GM15510 (cell line): ENCODE results near the gene DAPK1.

Experiments used
- POLR2A ChIP-seq: IDR thresholded peaks from 3 replicates; pipeline ENCODE4 v1.6.1; 2011; ENCODE audit warnings: borderline replicate concordance; ENCODE audit not compliant: insufficient read length; ENCODE audit errors: extremely low read depth

The DAPK1 gene

DNA sequence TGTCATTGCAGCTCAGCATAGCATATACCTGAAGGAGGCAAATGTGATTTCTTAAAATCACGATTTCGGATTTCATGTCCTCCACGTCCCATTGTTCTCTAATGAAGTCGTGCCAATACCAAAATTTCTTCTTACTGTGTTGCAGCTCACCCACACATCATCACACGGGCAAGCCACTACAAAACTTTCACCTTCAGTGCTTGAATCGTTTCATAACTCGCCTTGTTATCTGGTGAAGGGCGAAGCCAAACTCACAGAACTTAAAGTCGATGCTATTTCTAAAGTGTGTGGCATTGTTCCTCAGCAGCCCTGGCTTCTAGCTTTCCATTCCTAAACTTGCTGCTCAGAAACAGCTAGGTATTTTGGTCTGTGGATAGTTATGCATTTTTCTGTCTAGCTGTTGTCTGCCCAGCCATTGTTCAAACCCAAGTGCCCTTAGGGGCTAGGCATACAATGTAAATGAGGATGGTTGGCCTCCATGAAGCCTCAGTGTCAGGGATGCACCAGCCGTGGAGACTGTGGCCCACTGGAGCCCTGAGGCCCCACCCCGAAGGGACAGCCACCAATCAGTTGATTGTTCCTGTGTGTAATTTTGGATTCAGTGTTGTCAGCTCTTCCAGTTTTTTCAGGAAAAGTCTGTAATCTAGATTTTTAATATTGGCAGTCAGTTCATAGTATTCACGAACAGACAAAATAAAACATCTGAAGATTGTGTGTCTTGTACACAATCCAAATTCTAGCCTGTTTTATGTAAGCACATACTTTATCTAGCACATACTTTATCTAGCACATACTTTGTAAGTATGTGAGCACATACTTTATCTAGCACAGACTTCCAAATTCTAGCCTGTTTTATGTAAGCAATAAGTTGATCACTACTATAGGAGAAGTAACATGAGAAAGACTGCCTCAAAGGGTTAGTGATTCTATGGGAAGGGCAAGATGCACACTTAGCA lies 112.8 kb downstream of the DAPK1 start:
- no peak for TF ChIP-seq POLR2A

DNA sequence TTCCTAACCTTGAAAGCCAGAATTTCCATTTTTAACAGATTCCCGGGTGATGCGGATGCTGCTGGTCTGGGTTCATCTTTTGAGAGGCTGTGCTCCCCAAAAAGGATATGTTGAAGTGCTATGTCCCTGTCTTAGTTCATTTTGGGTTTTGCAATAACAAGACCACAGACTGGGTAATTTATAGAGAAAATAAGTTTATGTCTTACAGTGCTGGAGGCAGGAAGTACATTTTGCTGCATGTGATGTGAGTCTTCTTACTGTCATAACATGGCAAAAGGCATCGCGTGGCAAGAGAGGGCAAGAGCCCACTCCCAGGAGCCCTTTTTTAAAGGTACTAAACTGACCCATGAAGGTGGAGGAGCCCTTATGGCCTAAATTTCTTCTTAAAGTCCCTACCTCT lies 114.1 kb downstream of the DAPK1 start:
- no peak for TF ChIP-seq POLR2A

DNA sequence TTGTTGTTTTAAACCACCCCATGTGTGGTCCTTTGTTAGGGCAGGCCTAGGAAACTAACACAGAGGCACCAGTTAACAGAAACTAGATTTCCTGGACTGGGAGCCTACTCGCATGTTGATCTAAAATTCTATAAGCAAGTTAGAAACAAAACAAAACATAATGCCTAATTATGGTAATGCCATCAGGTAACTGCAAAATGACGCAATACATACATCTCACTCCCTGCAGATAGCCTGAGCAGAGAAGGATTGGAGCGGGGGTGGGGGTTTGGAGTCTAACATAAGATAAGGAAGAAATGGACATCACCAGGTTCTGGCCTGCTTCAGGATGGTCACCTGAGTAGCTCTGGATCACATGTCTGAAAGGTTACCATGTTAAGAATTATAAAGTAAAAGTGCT lies 114.9 kb downstream of the DAPK1 start:
- no peak for TF ChIP-seq POLR2A

DNA sequence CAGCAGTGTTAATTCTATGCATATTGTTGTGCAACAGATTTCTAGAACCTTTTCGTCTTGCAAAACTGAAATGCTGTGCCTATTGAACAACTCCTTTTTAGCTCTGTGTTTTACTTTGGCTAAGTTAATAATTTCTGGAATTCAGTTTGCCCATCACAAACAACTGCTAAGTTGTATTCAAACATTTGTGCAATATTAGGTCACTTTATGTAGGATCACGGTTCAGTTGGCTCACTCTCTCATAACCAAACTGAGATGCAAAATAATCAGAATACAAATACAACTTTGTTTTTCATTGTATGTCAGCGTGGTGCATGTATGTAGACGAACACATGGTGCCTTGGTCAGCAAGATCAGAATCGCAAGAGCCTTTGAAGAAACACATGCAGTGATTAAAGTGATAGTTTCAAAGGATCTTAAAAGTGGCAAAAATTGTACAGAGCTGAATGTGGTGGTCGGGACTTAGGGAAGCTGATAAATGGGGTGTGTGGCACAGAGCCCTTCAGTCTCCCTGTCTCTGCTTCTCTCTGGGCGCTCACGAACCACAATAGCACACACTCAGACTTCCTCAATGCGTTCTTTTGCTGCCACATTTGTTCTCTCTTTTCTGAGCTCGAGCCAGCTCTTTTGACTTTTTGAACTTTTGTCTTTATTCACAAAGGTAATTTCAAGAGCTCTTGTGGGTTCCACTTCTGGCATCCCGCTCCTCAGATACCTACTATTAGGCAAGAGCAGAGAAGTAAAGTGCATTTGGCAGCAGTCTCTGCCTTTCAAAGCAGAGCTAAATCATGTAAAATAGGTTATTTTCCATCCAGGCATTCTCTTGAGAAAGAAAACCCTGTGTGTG lies 115.8 kb downstream of the DAPK1 start:
- TF ChIP-seq POLR2A: no peak

DNA sequence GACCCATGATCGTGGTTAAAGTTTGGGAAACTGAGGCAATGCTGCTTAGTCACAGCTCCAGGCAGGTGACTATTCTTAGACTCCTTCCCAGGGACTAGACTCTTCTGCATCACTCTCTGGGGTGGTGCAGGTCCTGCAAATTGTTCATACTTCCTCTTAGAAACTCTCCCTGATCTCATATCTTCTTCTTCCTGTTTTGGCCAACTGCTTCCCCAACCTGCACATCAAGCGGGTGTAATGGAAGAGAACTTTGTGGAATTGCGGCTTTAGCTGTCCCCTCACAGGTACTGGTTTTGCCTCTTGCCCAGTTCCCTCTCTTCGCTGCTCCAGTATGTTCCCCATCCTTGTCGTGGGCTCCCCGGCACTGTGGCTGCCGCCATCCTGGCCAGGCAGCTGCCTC lies 116.7 kb downstream of the DAPK1 start:
- TF ChIP-seq POLR2A: no peak

DNA sequence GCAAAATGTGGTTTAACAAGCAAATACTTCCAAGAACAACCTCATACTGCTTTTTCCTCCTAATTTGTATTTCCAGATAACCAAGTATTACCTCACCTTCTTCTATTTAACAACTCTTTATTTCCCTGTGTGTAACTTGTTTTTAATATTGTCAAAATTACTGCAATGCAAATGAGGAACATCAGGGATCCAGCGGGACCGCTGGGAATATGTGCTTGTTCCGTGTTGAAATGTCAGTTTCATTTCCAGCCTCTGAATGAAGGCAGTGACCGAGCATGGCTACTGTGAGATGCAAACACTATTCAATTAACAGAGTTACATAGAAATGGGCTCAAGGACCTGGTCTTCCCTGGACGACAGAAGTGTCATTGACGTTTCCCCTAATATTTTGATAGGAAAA lies 117.5 kb downstream of the DAPK1 start:
- no peak for TF ChIP-seq POLR2A

DNA sequence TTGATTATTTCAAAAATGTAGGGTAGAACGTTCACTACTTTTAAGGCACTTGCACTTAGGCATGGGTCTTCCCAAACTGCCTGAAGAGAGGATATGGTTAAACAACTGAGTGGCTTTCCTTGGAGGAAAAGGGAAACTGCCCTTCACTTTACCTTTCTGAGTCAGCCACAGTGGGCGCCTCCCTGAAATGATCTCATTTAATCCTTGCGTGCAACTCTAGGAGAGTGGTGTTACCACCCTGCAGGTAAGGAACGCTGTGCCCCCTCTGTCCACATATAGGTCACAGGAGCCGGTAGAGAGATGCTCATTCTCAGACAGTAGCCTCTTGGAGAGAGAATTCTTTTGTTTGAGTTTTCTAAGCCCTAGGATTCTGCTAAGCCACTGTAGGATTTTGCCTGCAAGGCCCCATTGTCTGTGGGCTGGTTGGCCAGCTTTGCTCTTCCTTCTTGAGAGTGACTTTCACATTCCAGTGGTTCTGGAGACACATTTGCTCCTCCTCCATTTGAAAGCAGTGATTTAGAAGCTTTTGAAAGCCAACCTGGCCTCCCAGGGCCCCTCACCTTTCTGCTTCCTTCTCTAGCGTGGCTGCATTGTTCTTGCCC lies 118.0 kb downstream of the DAPK1 start:
- no peak for TF ChIP-seq POLR2A

DNA sequence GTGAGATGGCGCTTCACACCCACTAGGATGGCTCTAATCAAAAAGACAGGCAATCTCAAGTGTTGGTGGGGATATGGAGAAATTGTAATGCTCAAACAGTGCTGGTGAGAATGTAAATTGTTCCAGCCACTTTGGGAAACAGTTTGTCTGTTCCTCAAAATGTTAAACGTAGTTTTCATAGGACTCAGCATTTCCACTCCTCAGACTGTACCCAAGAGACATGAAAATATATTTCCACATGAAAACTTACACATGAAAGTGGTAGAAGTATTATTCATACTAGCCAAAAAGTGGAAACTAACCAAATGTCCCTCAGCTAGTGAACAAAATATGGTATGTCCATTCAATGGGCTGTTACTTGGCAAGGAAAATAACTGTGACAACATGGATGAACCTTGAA lies 120.6 kb downstream of the DAPK1 start:
- no peak for TF ChIP-seq POLR2A

DNA sequence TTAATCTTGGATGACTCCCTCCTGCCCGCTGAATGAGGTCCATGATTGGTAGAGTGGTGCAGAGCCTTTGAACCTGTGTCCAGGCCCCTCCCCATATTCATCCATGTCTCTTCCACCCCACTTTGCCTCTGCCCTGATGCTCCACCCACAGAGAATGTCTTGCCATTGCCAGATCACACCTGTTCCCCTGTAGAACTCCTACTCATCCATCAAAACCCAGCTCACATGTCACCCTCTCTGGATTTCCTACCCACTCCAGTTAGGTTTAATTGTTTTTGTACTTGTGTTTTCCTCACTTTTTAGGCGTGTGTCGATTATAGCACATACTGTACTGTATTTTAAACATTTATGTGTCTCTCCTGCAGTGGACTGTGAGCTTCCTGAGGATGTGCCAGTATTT lies 121.3 kb downstream of the DAPK1 start:
- no peak for TF ChIP-seq POLR2A

DNA sequence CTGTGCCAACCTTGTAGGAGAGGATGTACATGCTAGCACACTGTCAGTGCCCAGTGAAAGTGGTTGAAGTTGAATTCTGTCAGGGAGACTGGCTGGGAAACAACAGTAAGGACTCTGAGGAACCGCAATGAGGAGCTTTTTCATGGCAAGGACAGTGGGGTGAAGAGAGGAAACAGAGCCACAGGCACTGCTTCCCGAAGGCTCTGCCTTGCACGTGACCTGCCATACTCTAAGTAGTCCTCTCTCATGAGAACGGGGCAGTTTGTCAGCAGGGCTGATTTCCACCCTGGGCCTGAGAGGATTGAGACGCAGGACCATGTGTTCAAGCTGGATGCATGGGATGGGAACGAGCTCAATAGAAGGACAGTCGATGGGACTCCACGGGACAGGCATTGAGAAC lies 121.7 kb downstream of the DAPK1 start:
- no peak for TF ChIP-seq POLR2A

DNA sequence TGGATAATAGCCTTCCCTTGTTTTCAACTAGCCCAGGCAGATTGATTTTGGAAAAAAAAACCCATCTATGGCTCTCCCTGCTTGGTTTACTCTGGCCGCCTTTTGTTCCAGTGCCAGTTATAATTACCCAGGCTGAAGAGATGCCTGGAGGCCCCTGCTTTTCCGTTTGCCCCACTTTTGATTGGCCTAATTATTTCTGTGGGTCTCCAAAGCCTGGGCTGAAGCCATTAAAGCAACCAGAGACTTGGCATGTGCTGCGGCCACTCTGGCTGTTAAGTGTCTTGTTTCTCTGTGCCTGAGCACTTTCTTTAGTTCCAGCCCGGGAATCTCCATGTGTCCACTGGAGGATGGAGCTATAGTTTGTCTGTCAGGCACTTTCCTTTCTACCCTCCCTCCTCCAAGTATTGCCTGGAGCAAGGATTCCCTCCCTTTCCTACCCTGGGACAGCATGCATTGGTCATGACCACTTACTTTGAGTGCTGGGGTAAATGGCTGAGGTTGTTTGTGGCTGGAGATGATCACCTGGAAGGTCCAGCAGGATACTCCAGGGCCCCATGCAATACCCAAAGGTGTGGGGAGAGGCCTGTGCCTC lies 123.2 kb downstream of the DAPK1 start:
- no peak for TF ChIP-seq POLR2A

DNA sequence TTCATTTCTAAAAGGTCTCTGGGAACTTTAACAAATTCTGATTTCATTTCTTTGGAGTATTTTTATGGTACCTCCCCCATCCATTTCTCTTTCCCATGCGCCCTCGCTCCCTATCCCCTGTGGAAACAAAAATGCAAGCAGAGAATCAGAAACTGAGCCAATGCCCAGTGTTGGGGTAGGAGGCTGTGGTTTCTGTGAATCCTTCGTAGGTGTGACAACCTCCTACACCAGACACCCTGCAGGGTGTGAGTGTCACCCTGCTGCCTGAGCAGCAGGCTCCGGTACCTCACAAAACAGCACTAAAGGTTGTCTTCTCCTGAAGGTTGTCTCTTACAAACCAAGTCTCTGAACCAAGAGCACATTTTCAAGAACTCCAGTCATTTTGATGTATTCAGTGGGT lies 124.4 kb downstream of the DAPK1 start:
- no peak for TF ChIP-seq POLR2A

DNA sequence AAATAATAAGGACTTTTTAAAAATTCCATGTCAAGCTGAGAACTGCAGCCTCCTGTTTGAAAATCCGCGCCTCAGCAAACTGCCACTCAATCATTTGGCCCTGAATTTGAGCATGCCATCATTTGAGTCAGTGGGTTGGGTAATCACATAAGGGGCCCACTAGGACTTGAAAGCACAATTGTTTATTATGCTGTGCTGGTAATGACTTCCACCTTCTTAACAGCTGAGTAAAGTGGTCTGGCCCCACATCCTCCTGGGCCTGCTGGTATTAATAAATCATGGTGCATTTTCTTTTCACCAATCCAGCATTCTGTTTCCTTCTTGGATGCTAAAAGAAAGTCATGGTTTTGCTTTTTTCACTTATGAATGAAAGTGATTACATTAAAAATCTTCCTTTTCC lies 125.3 kb downstream of the DAPK1 start:
- TF ChIP-seq POLR2A: no peak

DNA sequence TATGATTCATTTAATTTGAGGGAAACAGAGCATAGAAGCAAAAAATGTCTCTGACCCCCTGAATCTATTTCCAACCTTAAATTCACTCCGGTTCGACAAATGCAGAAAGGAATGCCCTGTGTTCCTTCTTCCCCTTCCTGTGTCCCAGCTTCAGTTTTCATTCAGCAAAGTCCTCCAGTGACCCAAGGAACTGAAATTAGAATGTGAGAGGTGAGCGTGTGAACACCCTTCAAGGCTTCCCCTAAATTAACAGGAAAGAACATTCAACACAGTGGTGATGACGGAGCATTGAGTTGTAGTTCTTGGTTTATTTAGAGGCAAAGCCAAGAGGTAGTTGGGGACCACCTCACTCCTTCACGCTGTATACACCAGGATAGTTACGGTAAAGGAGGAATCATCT lies 130.7 kb downstream of the DAPK1 start:
- no peak for TF ChIP-seq POLR2A

DNA sequence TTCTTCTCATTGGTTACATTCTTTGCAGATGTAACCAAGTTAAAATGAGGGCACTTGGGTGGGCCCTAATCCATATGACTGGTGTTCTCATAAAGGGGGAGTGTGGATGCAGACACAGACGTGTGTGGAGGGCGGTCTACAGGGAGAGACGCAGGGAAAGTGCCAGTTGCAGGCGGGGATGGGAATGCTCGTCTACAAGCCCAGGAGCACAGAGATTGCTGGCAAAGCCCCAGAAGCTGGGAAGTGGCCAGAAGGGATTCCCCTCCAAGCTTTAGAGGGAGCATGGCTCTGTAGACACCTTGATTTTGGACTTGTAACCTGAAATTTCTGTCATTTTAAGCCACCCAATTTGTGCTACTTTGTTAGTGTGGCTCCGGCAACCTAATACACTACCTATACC lies 131.4 kb downstream of the DAPK1 start:
- TF ChIP-seq POLR2A: no peak
